HEK293T (cell line): ENCODE data around the gene FAM180A.
A peak's percentile ranks its signal among the peaks of the same experiment; 100 is the strongest.

Experiments used
- CTCF ChIA-PET: fragments of 350-600 bp; formaldehyde crosslinking; extraction: SDS; loops from one replicate; lab custom pipeline; 2021; ENCODE audit warnings: antibody characterized with exemption, inconsistent platforms; lab: Yijun Ruan, JAX
- POLR2A ChIA-PET: fragments of 350-600 bp; formaldehyde crosslinking; extraction: SDS; loops from one replicate; lab custom pipeline; 2020; ENCODE audit warnings: antibody characterized with exemption, inconsistent platforms; lab: Yijun Ruan, JAX
- DNase-seq: peaks from one replicate; pipeline ENCODE4 v3.0.0; 2012; ENCODE audit warnings: mixed read lengths; ENCODE audit errors: extremely low spot score
- ARNT ChIP-seq: fragments of 450-650 bp; IDR thresholded peaks from 2 replicates; pipeline ENCODE4 v1.6.1; 2017; ENCODE audit warnings: mild to moderate bottlenecking
- BHLHE40 ChIP-seq: fragments of 450-650 bp; IDR thresholded peaks from 2 replicates; pipeline ENCODE4 v1.6.1; 2016; ENCODE audit warnings: mild to moderate bottlenecking, moderate library complexity, borderline replicate concordance
- CTBP1 ChIP-seq: fragments of 450-650 bp; IDR thresholded peaks from 2 replicates; pipeline ENCODE4 v1.6.1; 2016; ENCODE audit warnings: borderline replicate concordance
- ELF4 ChIP-seq: fragments of 450-650 bp; IDR thresholded peaks from 2 replicates; pipeline ENCODE4 v1.6.1; 2017; ENCODE audit warnings: antibody characterized with exemption
- FOXA1 ChIP-seq: fragments of 450-650 bp; IDR thresholded peaks from 2 replicates; pipeline ENCODE4 v1.6.1; 2016; ENCODE audit warnings: mild to moderate bottlenecking
- FOXK2 ChIP-seq: fragments of 450-650 bp; IDR thresholded peaks from 2 replicates; pipeline ENCODE4 v1.6.1; 2016; ENCODE audit warnings: mild to moderate bottlenecking
- FOXM1 ChIP-seq: fragments of 450-650 bp; IDR thresholded peaks from 2 replicates; pipeline ENCODE4 v1.6.1; 2017; ENCODE audit warnings: mild to moderate bottlenecking, borderline replicate concordance
- HDGF ChIP-seq: fragments of 450-650 bp; IDR thresholded peaks from 2 replicates; pipeline ENCODE4 v1.6.1; 2017; ENCODE audit warnings: antibody characterized with exemption, borderline replicate concordance
- L3MBTL2 ChIP-seq: fragments of 450-650 bp; conservative IDR thresholded peaks from 2 replicates; pipeline ENCODE4 v1.6.1; 2016; ENCODE audit warnings: mild to moderate bottlenecking
- LEF1 ChIP-seq: fragments of 450-650 bp; IDR thresholded peaks from 2 replicates; pipeline ENCODE4 v1.6.1; 2017; ENCODE audit warnings: mild to moderate bottlenecking, borderline replicate concordance
- NFRKB ChIP-seq: fragments of 450-650 bp; IDR thresholded peaks from 2 replicates; pipeline ENCODE4 v1.6.1; 2016; ENCODE audit warnings: mild to moderate bottlenecking, moderate library complexity
- SP1 ChIP-seq: fragments of 450-650 bp; IDR thresholded peaks from 2 replicates; pipeline ENCODE4 v1.6.1; 2017
- SUZ12 ChIP-seq: fragments of 450-650 bp; IDR thresholded peaks from 2 replicates; pipeline ENCODE4 v1.6.1; 2016; ENCODE audit warnings: mild to moderate bottlenecking
- TARDBP ChIP-seq: fragments of 450-650 bp; IDR thresholded peaks from 2 replicates; pipeline ENCODE4 v1.6.1; 2016
- ZNF384 ChIP-seq: fragments of 450-650 bp; IDR thresholded peaks from 2 replicates; pipeline ENCODE4 v1.6.1; 2016
- TF ChIP-seq, protein P1 (sequence below): fragments of 450-650 bp; IDR thresholded peaks from 2 replicates; pipeline ENCODE4 v1.6.1; 2016

FAM180A gene

DNA sequence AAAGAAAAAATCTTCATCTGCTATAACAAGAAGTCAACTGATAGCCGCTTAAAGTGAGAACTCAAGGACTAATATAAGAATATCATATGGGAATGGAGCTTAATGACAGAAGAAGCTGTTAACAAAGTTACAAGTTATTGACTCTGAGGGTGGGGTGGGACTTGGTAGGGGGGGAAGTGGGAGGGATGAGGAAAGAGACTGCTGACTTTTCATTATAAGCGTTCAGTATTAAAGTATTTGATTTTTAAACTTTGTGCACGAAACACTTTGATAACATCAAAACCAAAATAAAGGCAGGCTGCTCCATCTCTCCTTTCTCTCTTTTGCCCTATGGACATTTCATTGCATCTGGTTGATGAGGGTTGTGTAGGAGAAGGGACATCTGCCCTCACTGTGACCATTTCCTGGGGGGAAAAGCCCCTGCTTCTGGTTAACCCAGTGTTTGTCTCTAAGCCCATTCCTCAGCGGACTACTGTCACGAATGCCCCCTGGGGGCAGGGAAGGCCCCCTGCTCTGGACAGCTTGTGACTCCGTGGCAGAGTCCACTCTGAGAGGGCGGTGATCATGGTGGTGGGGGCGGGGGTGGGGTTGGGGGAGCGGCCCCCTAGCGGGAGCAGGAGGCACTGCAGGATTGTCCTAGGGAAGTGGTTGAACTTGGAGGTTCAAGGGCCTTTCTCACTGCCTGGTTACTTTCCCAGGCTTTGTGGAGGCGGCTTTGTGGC, 38.0 kb downstream of the FAM180A start:
- CTCF ChIA-PET, result interaction anchor here (0.8 to 2.6 kb wide), 14 partner anchors 11 to 47 kb away, joined by 3 to 28 read pairs (median 6); partner anchors contain the start of gene SLC13A4
- DNase-seq, result peak; percentile 85
- TF ChIP-seq FOXM1, result no peak
- TF ChIP-seq ZNF384, result no peak
- no peak for TF ChIP-seq NFRKB
- TF ChIP-seq FOXK2, result no peak
- TF ChIP-seq, protein P1, sequence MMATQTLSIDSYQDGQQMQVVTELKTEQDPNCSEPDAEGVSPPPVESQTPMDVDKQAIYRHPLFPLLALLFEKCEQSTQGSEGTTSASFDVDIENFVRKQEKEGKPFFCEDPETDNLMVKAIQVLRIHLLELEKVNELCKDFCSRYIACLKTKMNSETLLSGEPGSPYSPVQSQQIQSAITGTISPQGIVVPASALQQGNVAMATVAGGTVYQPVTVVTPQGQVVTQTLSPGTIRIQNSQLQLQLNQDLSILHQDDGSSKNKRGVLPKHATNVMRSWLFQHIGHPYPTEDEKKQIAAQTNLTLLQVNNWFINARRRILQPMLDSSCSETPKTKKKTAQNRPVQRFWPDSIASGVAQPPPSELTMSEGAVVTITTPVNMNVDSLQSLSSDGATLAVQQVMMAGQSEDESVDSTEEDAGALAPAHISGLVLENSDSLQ, result no peak
- no peak for TF ChIP-seq LEF1
- TF ChIP-seq SUZ12, result no peak
- no peak for TF ChIP-seq ARNT
- no peak for TF ChIP-seq SP1
- TF ChIP-seq ELF4, result no peak
- no peak for TF ChIP-seq CTBP1
- no peak for TF ChIP-seq HDGF
- no peak for TF ChIP-seq TARDBP
- no peak for TF ChIP-seq FOXA1
- no peak for TF ChIP-seq L3MBTL2
- POLR2A ChIA-PET, result interaction anchor here (1.4 to 2.7 kb wide), 2 partner anchors 9 to 48 kb away, joined by 3 to 12 read pairs; partner anchors contain the start of gene STMP1

DNA sequence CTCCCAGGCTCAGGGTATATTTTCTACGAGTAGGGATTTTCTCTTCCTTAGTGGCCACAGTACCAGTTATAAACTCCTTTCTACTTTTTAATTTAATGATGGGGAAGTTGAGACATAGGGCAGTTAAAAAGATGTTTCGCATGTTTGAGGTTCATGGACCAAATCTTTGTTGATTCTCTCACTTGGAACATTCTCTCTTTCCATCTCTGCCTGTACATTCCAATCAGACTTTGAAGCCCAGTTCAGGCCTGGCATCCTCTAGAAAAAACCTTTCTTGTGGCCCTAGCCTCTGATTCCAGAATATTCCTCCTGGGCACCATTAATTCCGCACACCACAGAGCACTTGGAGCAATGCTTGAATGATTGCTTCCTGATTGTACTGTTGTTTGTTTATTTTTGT, 39.1 kb downstream of the FAM180A start:
- ChIA-PET CTCF (interaction anchor here (1.0 to 2.6 kb wide), 3 partner anchors 12 to 30 kb away, joined by 3 to 28 read pairs (median 9); no protein-coding TSS in a partner anchor), POLR2A (no interaction called here)
- TF ChIP-seq SP1 (no peak), CTBP1 (no peak), HDGF (no peak), L3MBTL2 (no peak), BHLHE40 (no peak), TARDBP (no peak), ARNT (no peak), LEF1 (no peak)
- TF ChIP-seq, protein P1, result no peak

DNA sequence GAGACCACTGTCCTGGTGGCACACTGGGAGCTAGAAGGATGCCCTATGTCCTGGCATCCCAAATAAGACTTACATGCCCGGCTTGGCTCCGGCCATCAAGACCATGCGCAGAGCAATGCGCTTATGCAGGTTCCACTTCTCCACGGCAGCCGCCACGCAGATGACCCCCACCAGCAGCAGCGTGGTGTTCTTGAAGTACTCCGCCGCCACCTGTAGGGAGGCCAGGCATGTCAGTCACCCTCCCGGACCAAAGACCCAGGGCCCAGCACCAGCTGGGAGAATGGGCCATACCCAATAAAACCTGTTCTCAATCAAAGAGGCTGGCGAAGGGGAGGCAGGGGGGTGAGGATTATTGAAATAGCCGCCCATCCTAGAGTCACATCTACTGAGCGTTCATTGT, 40.6 kb downstream of the FAM180A start:
- no peak for DNase-seq
- ChIA-PET POLR2A (interaction anchor here (1.2 kb wide), 1 partner anchor 46 kb away, joined by 3 read pairs; the partner anchor contains the start of gene STMP1), CTCF (interaction anchor here (0.9 to 1.0 kb wide), 2 partner anchors 17 to 47 kb away, joined by 3 to 4 read pairs; no protein-coding TSS in a partner anchor)
- no peak for TF ChIP-seq HDGF
- TF ChIP-seq ARNT, result no peak
- TF ChIP-seq FOXM1, result no peak
- no peak for TF ChIP-seq TARDBP
- no peak for TF ChIP-seq CTBP1
- no peak for TF ChIP-seq ELF4
- TF ChIP-seq NFRKB, result no peak
- TF ChIP-seq L3MBTL2, result no peak

More for the DNA sequence above, 39.1 kb downstream of the FAM180A start:
- DNase-seq, result no peak

DNA sequence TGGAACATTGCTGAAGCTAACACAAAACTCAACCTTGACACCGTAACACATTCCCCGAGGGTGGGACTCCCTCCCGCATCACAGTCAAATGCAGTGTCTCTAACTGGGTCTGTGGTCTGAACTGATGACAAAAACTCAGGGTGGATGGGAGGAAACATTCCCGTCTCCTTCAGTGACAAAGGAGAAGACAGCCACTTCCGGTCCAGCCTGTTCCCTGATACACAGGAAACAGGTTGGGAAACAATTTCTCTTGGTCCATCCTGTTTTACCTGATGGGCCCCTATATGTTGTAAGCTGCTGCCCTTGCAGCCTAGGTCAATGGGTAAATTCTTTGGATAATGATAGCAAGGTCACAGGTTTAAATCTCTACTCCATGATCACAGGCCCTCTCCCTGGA, 41.0 kb downstream of the FAM180A start:
- TF ChIP-seq CTBP1 (no peak), BHLHE40 (no peak), ARNT (no peak), ZNF384 (no peak), SUZ12 (no peak), FOXM1 (no peak), L3MBTL2 (no peak), FOXK2 (no peak), HDGF (no peak), NFRKB (no peak), FOXA1 (no peak), LEF1 (no peak), SP1 (no peak), TARDBP (no peak), ELF4 (no peak)
- TF ChIP-seq, protein P1, result no peak
- POLR2A ChIA-PET, result interaction anchor here (1.2 to 1.3 kb wide), 2 partner anchors 21 to 45 kb away, joined by 3 read pairs; partner anchors contain the start of genes SLC13A4 and STMP1
- CTCF ChIA-PET, result interaction anchor here (0.9 to 1.5 kb wide), 4 partner anchors 9 to 46 kb away, joined by 3 to 5 read pairs (median 4); no protein-coding TSS in a partner anchor
- no peak for DNase-seq

DNA sequence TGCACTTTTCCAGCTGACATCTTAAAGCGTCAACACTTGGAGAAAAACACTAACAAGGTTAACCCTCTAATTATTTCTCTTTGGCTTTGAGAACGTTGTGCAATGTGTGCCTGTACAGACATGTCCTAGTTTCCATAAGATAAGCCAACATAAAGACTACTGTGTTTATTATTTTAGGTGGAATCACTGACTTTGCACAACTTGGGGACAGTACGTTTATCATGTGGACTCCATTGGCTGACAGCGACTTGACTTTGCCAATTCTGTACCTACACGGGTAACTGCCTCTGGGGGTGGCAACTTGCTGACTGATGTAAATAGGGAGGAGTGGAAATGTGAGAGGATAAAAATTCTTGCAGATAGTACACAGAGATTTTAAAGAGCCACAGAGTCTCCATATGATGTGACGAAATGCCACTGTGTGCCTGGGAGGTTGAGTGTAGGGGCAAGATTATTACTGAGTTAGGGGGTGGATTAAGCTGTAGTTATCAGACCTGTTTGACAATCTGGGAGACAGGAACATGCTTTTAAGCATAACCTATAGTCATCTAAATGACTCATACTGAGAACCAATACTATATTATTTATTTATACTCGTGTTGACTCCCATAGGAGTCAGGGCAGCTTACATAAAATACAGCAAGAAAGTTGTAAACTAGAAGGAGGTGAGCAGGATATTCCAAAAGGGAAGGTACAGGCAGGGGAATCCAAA, 41.6 kb downstream of the FAM180A start:
- ChIA-PET CTCF (interaction anchor here (1.0 to 1.5 kb wide), 4 partner anchors 10 to 34 kb away, joined by 3 to 5 read pairs (median 4); no protein-coding TSS in a partner anchor), POLR2A (interaction anchor here (1.0 to 1.3 kb wide), 3 partner anchors 21 to 45 kb away, joined by 3 read pairs; partner anchors contain the start of genes SLC13A4 and STMP1)
- no peak for DNase-seq
- no peak for TF ChIP-seq CTBP1
- TF ChIP-seq, protein P1, result peak; percentile 24; the same call in 1 of the 2 replicates
